HepG2 (cell line): ENCODE results near the gene CTNNA1. TPM values are rescaled to one million over a fixed set of nuclear protein-coding genes. Genes with fewer than 3 reads are reported as not detected.

Experiments
- ASH2L ChIP-seq: fragments of 300-600, 200-600 bp; sonication (generic); IDR thresholded peaks from 2 replicates; pipeline ENCODE4 v1.7.0; 2017; ENCODE audit warnings: low read depth, mild to moderate bottlenecking, moderate library complexity, mixed read lengths, low read length; ENCODE audit not compliant: insufficient read length
- CHD4 ChIP-seq: fragments of 200-600 bp; sonication (generic); IDR thresholded peaks from 2 replicates; pipeline ENCODE4 v1.7.0; 2017; ENCODE audit warnings: mild to moderate bottlenecking, low read length, borderline replicate concordance
- FOXM1 ChIP-seq: sonication (generic); formaldehyde crosslinking; IDR thresholded peaks from 2 replicates; pipeline ENCODE4 v1.5.0; 2020; ENCODE audit warnings: missing genetic modification reagents
- HDAC2 ChIP-seq: sonication (generic); formaldehyde crosslinking; IDR thresholded peaks from 2 replicates; pipeline ENCODE4 v1.4.0; 2020; ENCODE audit warnings: missing genetic modification reagents
- HOXA7 ChIP-seq: sonication (generic); formaldehyde crosslinking; IDR thresholded peaks from 2 replicates; pipeline ENCODE4 v1.8.1; 2022; ENCODE audit warnings: mild to moderate bottlenecking, missing genetic modification reagents, moderate library complexity
- MYPOP ChIP-seq: sonication (generic); formaldehyde crosslinking; IDR thresholded peaks from 2 replicates; pipeline ENCODE4 v1.8.1; 2023; ENCODE audit warnings: mild to moderate bottlenecking, moderate library complexity, missing genetic modification reagents
- PAXIP1 ChIP-seq: sonication (generic); formaldehyde crosslinking; conservative IDR thresholded peaks from 2 replicates; pipeline ENCODE4 v1.4.0; 2020; ENCODE audit warnings: mild to moderate bottlenecking, missing genetic modification reagents, moderate library complexity
- PBX3 ChIP-seq: sonication (generic); formaldehyde crosslinking; IDR thresholded peaks from 2 replicates; pipeline ENCODE4 v1.8.1; 2023; ENCODE audit warnings: missing genetic modification reagents, inconsistent platforms, borderline replicate concordance
- PHF8 ChIP-seq: sonication (generic); formaldehyde crosslinking; IDR thresholded peaks from 2 replicates; pipeline ENCODE4 v1.5.0; 2020; ENCODE audit warnings: missing genetic modification reagents
- PPARG ChIP-seq: conservative IDR thresholded peaks from 2 replicates; pipeline ENCODE4 v1.6.1; 2016; ENCODE audit warnings: missing biosample characterization, missing genetic modification reagents
- RFX5 ChIP-seq: IDR thresholded peaks from 2 replicates; pipeline ENCODE4 v1.6.1; 2011; ENCODE audit warnings: low read depth, low read length, improper control_type of control experiment
- RXRB ChIP-seq: IDR thresholded peaks from 2 replicates; pipeline ENCODE4 v1.6.1; 2016; ENCODE audit warnings: borderline replicate concordance, missing genetic modification reagents, missing compliant biosample characterization
- SMYD3 ChIP-seq: sonication (generic); formaldehyde crosslinking; IDR thresholded peaks from 2 replicates; pipeline ENCODE4 v1.8.1; 2023; ENCODE audit warnings: mild to moderate bottlenecking, missing genetic modification reagents
- TEAD3 ChIP-seq: optimal IDR thresholded peaks from 2 replicates; pipeline ENCODE3; 2016; ENCODE audit warnings: borderline replicate concordance
- ZNF296 ChIP-seq: sonication (generic); formaldehyde crosslinking; conservative IDR thresholded peaks from 2 replicates; pipeline ENCODE4 v1.5.0; 2020; ENCODE audit warnings: mild to moderate bottlenecking, missing genetic modification reagents
- ZNF3 ChIP-seq: IDR thresholded peaks from 2 replicates; pipeline ENCODE4 v1.7.0; 2017; ENCODE audit warnings: inconsistent platforms
- ZNF350 ChIP-seq: sonication (generic); formaldehyde crosslinking; IDR thresholded peaks from 2 replicates; pipeline ENCODE4 v1.4.0; 2020; ENCODE audit warnings: mild to moderate bottlenecking, low read depth, missing genetic modification reagents, borderline replicate concordance
- ZNF550 ChIP-seq: sonication (generic); formaldehyde crosslinking; IDR thresholded peaks from 2 replicates; pipeline ENCODE4 v1.4.0; 2020; ENCODE audit warnings: mild to moderate bottlenecking, missing genetic modification reagents, borderline replicate concordance
- ZNF580 ChIP-seq: IDR thresholded peaks from 2 replicates; pipeline ENCODE4 v1.6.1; 2016; ENCODE audit warnings: low read depth, borderline replicate concordance
- ZNF615 ChIP-seq: sonication (generic); formaldehyde crosslinking; IDR thresholded peaks from 2 replicates; pipeline ENCODE4 v1.5.0; 2020; ENCODE audit warnings: mild to moderate bottlenecking, missing genetic modification reagents, borderline replicate concordance
- polyA plus RNA-seq, 8 experiments: library from polyadenylated mRNA; depleted of rRNA in 3 of 8; stranded (reverse) in 7 of 8; unstranded in 1 of 8; fragments of >200 nt; fragmentation: Illumina TruSeq in 4 of 8; extraction: Trizol in 4 of 8; gene quantifications; 2 replicates each; pipeline versions ENCODE4 v1.2.1 to v1.2.3, GENCODE V29; 2011 to 2016; ENCODE audit warnings: low read depth in 4 of 8, missing spikeins in 1 of 8, mixed read lengths in 1 of 8; ENCODE audit not compliant: insufficient read depth in 1 of 8
- total RNA-seq, 5 experiments: library from RNA; depleted of rRNA; stranded (reverse); fragments of >200 nt; fragmentation: Illumina TruSeq; extraction: Trizol; gene quantifications; 2 replicates each; pipeline ENCODE4 v1.2.3, GENCODE V29; 2016; ENCODE audit warnings: low read depth in 1 of 5
- TF ChIP-seq, protein P1 (sequence below): sonication (generic); formaldehyde crosslinking; conservative IDR thresholded peaks from 2 replicates; pipeline ENCODE4 v1.8.0; 2022; ENCODE audit warnings: mild to moderate bottlenecking, moderate library complexity, missing genetic modification reagents

The CTNNA1 gene
- total and polyA plus RNA-seq, 2 of the 13 experiments (the other 11 are each of a cell fraction or from before 2014, with no cell fraction given) = 66.8 to 162 TPM

GRCh38 chr5:138753794-138754698 lies 821 bp downstream of the CTNNA1 start (continued):
- TF ChIP-seq ZNF580 (no peak), CHD4 (no peak), TEAD3 (CRISPR knock-in tag) (peak; percentile 67), RXRB (CRISPR knock-in tag) (peak; percentile 28), ZNF550 (CRISPR knock-in tag) (no peak), ZNF3 (CRISPR knock-in tag) (peak; percentile 97), PAXIP1 (CRISPR knock-in tag) (peak; percentile 34; the same call in 1 of the 2 replicates), HOXA7 (no peak), PPARG (no peak), SMYD3 (no peak), MYPOP (CRISPR knock-in tag) (0 out of 2 replicates have a peak, but pooled peaks have one; percentile 9), ZNF615 (CRISPR knock-in tag) (no peak), PHF8 (CRISPR knock-in tag) (peak; percentile 53), HDAC2 (peak; percentile 31), PBX3 (CRISPR knock-in tag) (no peak), FOXM1 (CRISPR knock-in tag) (no peak), ZNF296 (CRISPR knock-in tag) (0 out of 2 replicates have a peak, but pooled peaks have one; percentile 49), RFX5 (no peak), ASH2L (peak; percentile 92), ZNF350 (CRISPR knock-in tag) (no peak)
- TF ChIP-seq, protein P1, sequence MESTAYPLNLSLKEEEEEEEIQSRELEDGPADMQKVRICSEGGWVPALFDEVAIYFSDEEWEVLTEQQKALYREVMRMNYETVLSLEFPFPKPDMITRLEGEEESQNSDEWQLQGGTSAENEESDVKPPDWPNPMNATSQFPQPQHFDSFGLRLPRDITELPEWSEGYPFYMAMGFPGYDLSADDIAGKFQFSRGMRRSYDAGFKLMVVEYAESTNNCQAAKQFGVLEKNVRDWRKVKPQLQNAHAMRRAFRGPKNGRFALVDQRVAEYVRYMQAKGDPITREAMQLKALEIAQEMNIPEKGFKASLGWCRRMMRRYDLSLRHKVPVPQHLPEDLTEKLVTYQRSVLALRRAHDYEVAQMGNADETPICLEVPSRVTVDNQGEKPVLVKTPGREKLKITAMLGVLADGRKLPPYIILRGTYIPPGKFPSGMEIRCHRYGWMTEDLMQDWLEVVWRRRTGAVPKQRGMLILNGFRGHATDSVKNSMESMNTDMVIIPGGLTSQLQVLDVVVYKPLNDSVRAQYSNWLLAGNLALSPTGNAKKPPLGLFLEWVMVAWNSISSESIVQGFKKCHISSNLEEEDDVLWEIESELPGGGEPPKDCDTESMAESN (CRISPR knock-in tag) = peak; percentile 23; the same call in 1 of the 2 replicates
